Stimulated activated CD4-positive, alpha-beta T cell treated with anti-CD3 and anti-CD28 coated beads, Interleukin-2, amount 100 ng/mL, for 48 hours (primary cell): ENCODE measurements around the gene IFT88.

Experiments
- DNase-seq, 2 donors: peaks; one replicate each; pipeline ENCODE4 v3.0.0-alpha.2; 2020

IFT88 gene, protein sequence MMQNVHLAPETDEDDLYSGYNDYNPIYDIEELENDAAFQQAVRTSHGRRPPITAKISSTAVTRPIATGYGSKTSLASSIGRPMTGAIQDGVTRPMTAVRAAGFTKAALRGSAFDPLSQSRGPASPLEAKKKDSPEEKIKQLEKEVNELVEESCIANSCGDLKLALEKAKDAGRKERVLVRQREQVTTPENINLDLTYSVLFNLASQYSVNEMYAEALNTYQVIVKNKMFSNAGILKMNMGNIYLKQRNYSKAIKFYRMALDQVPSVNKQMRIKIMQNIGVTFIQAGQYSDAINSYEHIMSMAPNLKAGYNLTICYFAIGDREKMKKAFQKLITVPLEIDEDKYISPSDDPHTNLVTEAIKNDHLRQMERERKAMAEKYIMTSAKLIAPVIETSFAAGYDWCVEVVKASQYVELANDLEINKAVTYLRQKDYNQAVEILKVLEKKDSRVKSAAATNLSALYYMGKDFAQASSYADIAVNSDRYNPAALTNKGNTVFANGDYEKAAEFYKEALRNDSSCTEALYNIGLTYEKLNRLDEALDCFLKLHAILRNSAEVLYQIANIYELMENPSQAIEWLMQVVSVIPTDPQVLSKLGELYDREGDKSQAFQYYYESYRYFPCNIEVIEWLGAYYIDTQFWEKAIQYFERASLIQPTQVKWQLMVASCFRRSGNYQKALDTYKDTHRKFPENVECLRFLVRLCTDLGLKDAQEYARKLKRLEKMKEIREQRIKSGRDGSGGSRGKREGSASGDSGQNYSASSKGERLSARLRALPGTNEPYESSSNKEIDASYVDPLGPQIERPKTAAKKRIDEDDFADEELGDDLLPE

DNA sequence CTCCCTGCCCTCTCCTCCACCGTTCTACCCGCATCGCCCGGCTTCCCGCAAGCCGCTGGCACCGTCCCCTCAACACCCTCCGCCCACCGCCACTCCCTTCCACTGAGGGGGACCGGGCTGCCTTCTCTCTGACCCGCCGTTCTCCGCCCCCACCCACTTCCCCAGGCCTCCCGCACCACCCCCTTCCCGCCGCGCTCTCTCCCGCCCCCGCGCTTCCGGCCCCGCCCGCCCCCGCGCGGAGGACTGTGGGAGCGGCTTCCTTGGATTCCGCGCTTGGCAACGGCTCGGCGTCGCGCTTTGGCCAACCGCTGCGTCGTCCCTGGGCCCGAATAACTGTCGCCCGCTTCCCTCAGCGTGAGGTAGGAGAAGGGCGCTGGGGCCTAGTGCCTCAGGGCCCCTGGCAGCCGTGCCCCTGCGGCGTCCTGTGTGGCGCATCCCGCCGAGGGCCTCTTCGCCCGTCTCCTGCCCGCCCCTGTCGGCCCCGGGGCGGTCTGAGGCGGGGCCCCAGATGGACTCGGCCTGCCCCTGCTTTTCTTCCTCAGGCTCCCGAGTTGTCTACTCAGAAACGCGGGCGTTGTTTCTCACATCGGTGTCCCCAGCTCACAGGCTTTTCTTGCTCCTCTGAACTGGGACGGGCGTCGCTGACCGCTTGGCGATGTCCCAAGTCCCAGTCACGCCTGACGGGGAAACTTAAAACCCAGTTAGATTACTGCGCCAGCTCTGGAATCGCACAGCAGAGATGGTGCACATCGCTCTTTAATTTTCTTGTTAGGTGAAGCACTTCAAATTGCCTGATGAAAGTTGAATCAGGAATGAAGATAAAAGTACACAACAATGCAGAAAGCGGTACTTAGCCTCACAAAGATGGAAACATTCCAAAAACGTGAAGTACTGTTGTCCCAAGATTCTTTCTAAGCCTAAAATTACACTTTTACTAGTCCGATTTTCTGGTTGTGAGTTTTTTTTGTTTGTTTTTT, at the start of gene IFT88:
IFT88 (plus strand) TSS at position 260 of the 977 bp plus-strand sequence. CDS start 7,229 bp downstream, outside the sequence.
- DNase-seq = peak; percentile 73 to 74

DNA sequence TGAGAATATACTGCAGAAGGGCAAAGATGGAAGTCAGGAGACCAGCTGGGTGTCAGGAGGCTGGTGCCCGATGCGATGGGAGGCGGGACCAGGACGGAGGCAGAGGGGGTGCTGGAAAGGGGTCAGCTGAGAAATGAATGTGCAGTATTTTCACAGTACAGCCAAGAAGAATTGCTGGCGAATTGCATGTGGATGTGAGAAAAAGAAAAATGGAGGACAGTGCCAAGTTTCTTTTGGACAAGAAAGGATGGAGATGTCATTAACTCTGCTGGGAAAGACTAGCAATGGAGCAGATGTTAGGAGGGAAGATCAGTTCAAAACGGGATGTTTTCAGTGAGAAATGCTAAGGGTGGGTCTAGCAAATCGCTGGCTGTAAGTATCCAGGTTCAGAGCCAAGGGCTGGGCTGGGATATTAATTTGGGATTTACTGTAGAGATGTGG, 48.3 kb upstream of the IFT88 start:
- DNase-seq = no peak

DNA sequence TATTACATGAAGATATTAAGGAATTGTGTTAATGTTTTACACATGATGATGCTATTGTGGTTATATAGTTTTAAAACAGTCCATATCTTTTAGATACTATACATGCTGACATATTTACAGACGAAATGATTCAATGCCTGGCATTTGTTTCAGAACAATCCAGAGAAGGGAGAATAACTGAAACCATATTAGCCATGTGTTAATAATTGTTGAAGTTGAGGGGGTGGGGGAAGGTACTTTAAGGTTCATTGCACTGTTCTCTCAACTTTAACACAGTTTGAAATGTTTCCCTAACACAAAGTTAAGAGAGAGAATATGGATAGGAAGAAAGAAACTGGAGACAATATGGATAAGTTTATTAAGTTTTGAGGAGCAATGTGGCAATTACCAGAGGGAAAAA, 47.1 kb upstream of the IFT88 start:
- DNase-seq = no peak

DNA sequence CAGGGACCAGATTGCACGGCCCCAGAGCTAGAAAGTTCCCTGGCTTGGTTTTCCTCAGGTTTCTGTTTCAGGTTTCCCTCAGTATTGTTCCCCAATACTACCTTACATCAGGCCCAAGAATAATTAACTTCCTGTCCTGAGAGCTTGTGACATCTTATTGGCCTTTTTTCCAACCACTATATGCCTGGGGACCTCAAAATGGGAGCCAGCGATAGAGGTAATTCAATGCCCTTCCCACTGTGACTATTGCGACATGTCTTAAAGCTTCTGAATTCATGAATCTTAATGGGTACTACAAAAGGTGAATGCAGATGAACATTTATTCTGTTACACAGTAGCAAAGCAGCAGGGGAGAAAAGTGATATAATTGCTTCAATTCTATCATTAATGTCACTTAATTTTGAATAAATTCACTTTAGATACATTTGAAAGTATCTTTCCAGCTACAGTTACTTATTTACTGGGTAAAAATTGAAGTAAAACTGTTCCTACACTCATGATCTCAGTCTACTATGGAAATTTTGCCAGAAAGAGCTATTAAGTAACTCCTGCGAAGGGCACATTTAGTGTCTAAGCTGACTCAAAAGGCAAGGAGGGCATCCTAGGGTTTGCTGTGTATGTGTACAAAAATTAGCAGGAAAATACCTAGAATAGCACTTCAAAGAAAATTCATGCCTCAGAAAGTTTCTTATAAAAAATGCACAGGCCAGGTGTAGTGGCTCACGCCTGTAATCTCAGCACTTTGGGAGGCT, 45.4 kb upstream of the IFT88 start:
- no peak for DNase-seq

DNA sequence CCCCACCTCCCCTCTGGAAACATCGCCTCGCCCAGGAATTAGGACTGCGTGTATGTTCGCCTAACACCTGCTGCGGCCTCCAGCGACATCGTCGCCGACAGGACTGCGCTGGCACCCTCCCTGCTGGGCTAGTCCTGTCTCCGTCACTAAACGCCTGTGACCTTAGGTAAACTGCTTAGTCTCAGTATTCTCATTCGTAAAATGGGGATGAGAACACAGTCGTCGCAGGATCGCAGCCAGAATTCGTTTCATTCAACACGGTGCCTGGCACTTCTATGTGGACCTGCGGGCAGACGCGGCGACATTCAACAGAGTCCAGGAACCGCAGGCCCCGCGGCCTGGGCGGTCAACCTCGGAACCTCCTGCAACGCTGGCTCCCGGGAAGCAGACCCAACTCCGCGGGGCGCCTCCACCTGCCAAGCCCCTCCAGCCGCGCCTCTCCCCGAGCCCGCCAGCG, 41.8 kb upstream of the IFT88 start:
- peak in 1 of 2 donors; percentile 9 for DNase-seq

DNA sequence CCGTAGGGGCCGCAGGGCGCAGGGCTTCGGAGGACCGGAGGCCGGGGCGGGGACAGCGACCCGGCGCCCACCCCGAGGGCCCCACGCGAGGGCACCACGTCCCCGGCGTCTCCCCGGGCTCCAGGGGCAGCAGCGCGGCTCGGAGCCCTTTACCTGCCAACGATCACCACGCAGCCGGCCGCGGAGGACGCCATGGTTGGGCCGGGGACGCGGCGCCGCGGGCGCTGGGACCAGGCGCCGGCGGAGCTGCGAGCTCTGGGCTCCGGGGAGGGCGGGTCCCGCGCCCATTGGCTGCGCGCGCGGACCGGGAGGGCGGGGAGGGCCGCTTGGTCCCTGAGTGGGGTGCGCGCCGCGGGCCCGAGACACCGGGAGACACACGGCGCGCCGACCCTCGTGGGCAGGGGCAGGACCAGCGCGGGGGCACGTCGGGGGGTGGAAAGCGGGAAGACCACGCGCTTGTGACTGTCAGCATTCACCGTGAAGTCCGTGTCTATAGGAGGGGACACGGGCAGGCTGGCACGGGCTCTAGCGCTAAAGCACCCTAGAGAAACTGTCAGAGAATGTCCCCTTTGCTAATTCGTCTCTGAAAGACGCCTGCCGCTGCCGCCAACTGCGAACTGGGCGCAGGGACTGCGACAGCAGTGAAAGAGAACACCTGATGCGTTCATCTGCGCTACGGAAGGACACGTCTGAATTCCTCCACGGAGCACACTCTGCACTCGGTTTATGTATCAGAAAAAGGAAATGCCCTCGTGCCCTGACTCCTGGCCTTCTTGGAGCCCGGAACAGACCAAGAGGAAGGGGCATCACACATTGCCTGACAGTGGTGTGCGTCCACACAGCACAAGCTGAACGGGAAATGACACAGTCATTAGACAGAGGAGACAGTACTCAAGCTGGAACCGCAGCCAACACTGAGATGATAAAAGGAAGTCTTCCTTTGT, 41.1 kb upstream of the IFT88 start, which contains the start of gene CRYL1:
CRYL1 (minus strand) TSS at position 257 of the 944 bp plus-strand sequence; CDS start at position 194, 63 bp downstream.
- DNase-seq = peak; percentile 59 to 66

DNA sequence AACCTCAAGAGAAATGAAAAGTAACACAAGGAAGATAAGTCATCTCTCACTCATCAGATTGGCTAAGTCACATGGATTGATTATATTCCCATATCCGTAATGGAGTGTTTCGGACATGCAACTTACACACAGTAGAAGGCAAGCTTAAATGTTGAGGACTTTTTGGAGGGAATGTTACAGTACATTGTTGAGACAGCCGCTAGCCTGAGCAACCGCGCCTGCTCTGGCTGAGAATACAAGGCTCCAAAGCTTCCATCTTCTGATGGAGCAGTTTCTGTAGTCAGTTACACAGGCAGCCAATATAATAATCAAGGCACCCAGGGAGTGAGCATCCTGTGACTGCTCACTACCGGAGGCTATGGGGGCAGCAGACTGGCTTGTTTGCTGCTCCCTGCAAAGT, 40.3 kb upstream of the IFT88 start:
- DNase-seq = no peak

DNA sequence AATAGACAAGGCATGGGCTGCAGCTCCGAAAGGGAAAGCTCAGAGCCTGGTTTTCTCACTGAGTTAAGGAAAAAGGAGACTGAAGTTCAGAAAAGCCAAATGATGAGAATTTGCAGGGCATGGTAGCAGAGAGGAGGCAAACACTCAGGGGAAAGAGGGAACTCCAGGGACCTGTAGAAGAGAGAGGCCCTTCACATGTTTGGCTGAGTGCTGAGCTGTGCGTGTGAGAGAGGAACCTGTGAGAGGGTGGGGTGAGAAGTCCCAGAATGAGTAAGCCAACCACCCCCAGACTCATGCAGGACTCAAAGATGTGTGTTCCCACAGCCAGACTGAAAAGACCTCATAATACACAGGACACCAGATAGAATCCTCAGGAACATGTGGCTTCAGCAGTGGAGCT, 38.5 kb upstream of the IFT88 start:
- peak in 1 of 2 donors; percentile 15 for DNase-seq

DNA sequence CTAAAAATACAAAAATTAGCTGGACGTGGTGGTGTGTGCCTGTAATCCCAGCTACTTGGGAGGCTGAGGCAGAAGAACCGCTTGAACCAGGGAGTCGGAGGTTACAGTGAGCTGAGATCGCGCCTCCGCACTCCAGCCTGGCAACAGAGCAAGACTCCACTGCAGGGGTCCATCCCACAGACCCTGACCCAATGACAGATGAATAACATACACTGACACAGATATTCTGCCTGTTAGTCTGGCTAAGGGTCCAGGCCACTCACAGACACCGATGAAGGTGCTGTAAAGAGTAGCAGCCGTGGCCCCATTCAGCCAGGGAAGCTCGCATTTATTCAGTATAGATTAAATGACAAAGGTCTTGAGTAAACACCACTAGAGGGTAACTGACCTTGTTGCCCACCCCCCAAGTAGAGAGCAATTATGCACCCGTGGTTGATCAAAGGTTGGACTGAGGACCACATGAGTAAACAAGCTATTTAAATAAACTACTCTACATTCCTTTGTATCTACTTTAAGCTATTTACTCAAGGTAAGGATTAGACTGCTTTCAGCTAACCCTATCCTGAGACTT, 32.8 kb upstream of the IFT88 start:
- no peak for DNase-seq

DNA sequence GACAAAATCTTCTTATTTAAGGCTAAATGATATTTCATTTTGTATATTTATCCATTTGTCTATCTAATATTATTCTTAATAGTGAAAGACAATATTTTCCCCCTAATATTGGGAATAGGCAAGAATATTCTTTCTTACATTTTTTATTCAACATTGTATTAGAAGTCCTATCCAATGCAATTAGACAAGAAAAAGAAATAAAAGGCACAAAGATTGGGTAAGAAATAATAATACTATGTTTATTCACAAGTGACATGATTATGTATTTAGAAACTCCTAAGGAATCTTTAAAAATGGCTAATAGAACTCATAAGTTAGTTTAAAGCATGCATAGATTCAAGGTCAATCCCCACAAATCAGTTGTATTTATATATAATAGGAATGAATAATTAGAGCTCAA, 30.0 kb upstream of the IFT88 start:
- no peak for DNase-seq

DNA sequence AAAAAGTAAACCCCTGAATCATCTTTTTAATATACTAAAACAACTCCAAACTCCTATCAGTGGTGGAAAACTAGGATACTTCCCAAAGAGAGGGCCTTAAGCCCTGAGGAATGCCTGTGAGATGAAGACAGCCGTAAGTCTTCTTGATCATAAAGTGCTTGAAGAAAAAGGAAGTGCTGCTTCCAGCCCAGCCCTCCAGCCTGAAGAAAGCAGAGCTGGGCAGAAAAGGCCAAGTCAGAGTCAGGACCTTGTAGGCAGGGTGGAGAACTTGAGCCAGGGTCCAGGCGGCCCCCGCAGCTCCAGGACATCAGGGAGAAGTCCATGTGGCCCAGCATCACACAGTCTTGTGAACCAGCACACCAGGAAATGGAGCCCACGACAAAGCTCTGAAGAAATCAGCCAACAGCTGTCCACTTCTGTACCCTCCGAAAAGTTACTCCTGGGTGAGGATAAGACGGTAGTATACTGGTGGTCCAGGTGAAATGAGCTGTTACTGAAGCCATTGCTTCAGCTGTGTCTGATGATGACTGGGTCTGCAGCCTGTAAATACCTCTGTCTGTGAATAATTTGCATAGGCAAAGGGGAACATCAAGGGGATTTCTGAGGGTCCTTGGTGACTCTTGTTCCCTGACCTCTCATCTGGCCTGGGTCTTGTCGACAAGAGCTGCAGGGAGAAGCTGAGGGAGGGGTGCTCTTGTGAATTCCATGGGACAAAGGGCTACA, 22.6 kb upstream of the IFT88 start:
- DNase-seq = no peak

DNA sequence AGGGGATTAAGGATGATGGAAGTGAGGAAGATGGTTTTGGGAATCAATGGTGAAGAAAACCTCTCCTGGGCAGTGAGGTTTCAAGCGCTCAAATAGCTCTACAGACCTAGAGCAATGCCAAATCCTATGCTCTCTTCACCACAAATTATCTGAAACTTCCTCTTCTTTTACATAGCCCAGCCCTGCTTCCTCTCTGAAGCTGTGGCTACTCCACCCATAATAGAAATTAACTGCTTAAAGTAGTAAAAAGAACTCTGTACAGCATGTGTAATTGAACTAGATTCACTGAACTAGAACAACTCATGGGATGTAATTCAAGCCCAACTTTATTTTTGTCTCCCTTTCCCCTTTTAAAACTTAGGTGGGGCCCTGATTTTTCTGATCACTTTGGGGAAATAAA, 20.4 kb upstream of the IFT88 start:
- no peak for DNase-seq

DNA sequence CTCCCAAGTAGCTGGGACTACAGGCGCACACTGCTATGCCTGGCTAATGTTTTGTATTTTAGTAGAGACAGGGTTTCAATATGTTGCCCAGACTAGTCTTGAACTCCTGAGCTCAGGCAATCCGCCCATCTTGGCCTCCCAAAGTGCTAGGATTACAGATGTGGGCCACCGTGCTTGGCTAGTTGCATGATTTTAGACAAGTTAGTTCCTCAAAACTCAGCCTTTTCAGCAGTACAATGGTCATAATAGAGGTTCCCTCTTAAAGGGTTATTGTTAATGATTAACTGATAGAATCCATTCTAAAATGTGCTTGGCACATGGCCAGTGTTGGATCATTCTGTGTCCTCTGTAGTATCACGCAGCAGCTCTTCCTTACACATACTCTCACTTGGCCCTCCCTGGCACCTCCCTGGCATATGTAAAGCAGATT, 19.5 kb upstream of the IFT88 start:
- DNase-seq = no peak

DNA sequence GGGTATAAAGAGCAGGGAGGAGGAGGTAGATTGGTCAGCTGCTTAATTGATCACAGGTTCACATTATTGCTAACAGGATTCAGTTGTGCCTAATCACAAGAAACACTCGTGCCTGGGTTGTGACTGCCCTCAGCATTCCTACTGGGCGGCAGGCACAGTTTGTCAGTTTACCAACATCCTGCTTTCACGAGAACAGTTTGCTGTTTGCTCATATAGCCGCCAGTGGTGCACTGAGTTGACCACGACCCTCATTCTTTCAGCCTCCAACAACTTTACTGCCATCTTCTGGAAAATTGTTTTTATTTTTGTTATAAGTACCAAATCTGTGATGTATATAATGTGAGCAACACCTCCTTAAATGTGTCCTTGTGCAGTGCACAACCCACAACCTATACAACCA, 16.2 kb upstream of the IFT88 start:
- no peak for DNase-seq

DNA sequence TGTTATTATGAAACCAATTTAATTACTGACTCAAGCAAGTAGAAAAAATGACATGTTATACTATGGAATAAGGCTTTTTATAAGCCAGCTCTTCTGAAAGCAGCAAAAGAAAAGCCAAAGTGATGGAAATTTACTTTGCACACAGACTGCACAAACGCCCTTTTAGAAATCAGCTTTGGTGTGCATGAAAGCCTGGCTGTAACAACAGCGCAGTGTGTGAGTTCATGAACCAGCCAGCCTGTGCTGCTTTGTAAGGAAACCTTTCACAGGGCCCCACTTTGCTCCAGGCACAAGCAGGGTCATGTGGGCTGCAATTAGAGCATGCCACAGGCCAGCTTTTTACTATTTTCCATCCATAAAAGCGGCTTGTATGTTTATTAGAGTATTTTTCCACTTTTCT, 13.6 kb upstream of the IFT88 start:
- no peak for DNase-seq

DNA sequence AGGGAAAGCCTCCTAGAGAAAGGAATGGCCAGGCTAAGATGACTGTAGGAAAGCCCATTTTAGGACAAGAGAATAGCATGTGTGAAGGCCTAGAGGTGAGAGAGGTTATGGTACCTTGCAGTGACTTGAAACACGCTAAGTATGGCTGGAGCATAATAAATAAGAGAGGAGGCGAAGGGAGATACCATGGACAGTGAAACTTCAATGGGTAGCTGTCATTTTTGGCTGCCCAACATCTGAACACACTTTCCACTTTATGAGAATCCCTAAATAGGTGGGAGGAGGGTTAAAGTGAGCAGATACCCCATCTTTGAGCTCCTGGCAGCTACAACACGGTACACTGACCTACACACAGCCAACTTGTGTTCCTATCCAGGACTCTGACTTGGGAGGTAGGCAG, 8.0 kb upstream of the IFT88 start:
- no peak for DNase-seq

DNA sequence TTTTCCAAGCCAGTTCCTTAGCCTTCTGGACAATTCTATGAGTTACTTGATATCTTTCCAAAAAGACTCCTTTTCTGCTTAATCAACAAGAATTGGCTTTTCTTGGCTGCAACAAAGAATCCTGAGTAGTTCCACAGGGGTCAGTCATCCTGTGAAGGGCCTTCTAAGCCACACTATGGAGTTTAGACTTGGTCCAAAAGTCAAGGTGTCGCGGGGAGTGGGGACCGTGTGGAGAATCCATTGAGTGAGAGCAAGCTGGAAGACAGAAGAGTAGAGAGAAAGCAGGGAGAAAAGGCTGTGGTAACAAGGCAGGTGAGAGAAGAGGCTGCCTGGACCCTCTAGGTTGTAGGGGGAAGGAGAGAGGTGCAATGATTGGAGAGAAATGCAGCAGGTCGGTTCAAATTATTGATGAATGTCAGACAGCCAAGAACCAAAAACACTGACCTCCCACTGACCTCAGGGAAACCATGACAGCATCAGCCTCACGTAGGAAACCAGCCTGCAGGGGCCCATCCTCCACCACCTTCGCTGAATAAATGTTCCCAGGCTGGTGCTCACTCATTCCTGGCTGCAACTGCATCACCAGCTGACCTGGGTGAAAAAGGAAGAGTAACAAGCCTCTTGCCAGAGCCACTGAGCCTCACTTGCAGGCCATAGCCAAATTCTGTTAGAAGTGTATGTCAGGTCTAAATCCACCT, 7.1 kb upstream of the IFT88 start:
- no peak for DNase-seq

DNA sequence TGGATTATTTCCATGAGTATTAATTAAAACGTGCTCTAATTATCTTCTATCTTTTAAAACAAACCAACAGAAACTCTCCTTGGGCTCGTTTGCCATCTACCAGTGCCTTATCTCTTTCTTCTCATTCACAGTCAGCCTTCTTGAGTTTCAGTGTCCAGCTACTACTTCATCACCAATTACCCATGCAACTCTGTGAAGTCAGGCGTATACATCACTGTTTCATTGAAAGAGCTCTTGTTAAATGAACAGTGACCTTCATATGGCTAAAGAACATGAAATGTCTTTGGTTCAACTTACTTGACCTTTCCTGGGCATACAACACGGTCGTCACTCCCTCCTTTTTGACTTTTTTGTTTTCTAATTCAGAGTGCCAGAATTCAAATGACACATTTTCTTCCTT, 5.2 kb upstream of the IFT88 start:
- no peak for DNase-seq
